Naive thymus-derived CD4-positive, alpha-beta T cell (primary cell): ENCODE data around the gene IFRD2. TPM values are rescaled to one million over a fixed set of nuclear protein-coding genes. Genes with fewer than 3 reads are reported as not detected.
A peak's percentile ranks its signal among the peaks of the same experiment; 100 is the strongest.

Source experiments
- ATAC-seq: fragments of 150-1000 bp; cut with Tn5 transposase; 2 replicates; pipeline ENCODE4 v1.10.0; 2021; ENCODE audit warnings: mild to moderate bottlenecking, moderate library complexity
- CTCF ChIA-PET: fragments of 350-600 bp; sonication (Branson Sonifier 250); formaldehyde crosslinking; loops from one replicate; lab custom pipeline; 2021; ENCODE audit warnings: antibody characterized with exemption; lab: Charles Lee
- POLR2A ChIA-PET: fragments of 350-600 bp; sonication (Branson Sonifier 250); formaldehyde crosslinking; loops from one replicate; lab custom pipeline; 2021; ENCODE audit warnings: antibody characterized with exemption, inconsistent platforms; lab: Charles Lee
- DNase-seq, 9 donors: peaks; one replicate each; pipeline versions ENCODE4 v3.0.0 to v3.0.0-alpha.2; 2020 to 2022; ENCODE audit warnings: mixed read lengths in 1 of 9
- H3K27ac ChIP-seq: one replicate; pipeline ENCODE4 v1.7.0; 2013; ENCODE audit warnings: mild to moderate bottlenecking, low read depth, low read length, moderate library complexity
- H3K27me3 ChIP-seq, 2 donors: one replicate each; pipeline ENCODE4 v1.7.0; 2013; ENCODE audit warnings: low read length in 2 of 2, mild to moderate bottlenecking in 2 of 2, moderate library complexity in 2 of 2; ENCODE audit not compliant: control insufficient read depth in 2 of 2, insufficient read depth in 2 of 2
- H3K36me3 ChIP-seq, 3 experiments: 1 replicate in 2 of 3; 2 replicates in 1 of 3; pipeline ENCODE4 v1.7.0; 2013; ENCODE audit warnings: low read length in 3 of 3, mild to moderate bottlenecking in 3 of 3, moderate library complexity in 1 of 3; ENCODE audit not compliant: insufficient read depth in 3 of 3, control insufficient read depth in 2 of 3
- H3K4me1 ChIP-seq, 2 donors: one replicate each; pipeline ENCODE4 v1.7.0; 2013; ENCODE audit warnings: low read length in 2 of 2, mild to moderate bottlenecking in 2 of 2, moderate library complexity in 1 of 2; ENCODE audit not compliant: control insufficient read depth in 2 of 2, insufficient read depth in 2 of 2
- H3K4me3 ChIP-seq: 2 replicates; pipeline ENCODE4 v1.7.0; 2013; ENCODE audit warnings: mild to moderate bottlenecking, low read length
- H3K9me3 ChIP-seq, 3 experiments: 1 replicate in 2 of 3; 2 replicates in 1 of 3; pipeline ENCODE4 v1.7.0; 2013; ENCODE audit warnings: low read length in 3 of 3; ENCODE audit not compliant: control insufficient read depth in 2 of 3
- H3K27ac Mint-ChIP-seq, 9 donors: one replicate each; pipeline ENCODE4 v1.8.0; 2020 to 2022; ENCODE audit warnings: mixed read lengths in 9 of 9, mild to moderate bottlenecking in 8 of 9, moderate library complexity in 5 of 9, inconsistent platforms in 2 of 9
- H3K27me3 Mint-ChIP-seq, 5 donors: one replicate each; pipeline ENCODE4 v1.8.0; 2021 to 2022; ENCODE audit warnings: mixed read lengths in 5 of 5, mild to moderate bottlenecking in 1 of 5
- H3K36me3 Mint-ChIP-seq, 5 donors: one replicate each; pipeline ENCODE4 v1.8.0; 2020 to 2022; ENCODE audit warnings: mixed read lengths in 5 of 5, mild to moderate bottlenecking in 3 of 5, inconsistent platforms in 1 of 5
- H3K4me1 Mint-ChIP-seq, 7 donors: one replicate each; pipeline ENCODE4 v1.8.0; 2020 to 2022; ENCODE audit warnings: mixed read lengths in 7 of 7, mild to moderate bottlenecking in 3 of 7, inconsistent platforms in 1 of 7
- H3K4me3 Mint-ChIP-seq, 10 donors: one replicate each; pipeline ENCODE4 v1.8.0; 2020 to 2022; ENCODE audit warnings: mild to moderate bottlenecking in 10 of 10, mixed read lengths in 10 of 10, moderate library complexity in 6 of 10, inconsistent platforms in 2 of 10
- H3K9me3 Mint-ChIP-seq, 11 donors: one replicate each; pipeline ENCODE4 v1.8.0; 2020 to 2022; ENCODE audit warnings: mixed read lengths in 11 of 11, mild to moderate bottlenecking in 4 of 11, inconsistent platforms in 1 of 11, moderate library complexity in 1 of 11
- intact Hi-C, 2 donors: fragments of 100-400 bp; cut with micrococcal nuclease; formaldehyde crosslinking; loops; one replicate each; pipeline ENCODE4 v1.15.1; 2023
- polyA plus RNA-seq, 2 donors: library from polyadenylated mRNA; unstranded; fragments of 300-500 nt; fragmentation: Illumina TruSeq; gene quantifications; one replicate each; pipeline ENCODE4 v1.2.3, GENCODE V29; 2021
- total RNA-seq, 6 experiments: library from RNA in 5 of 6; stranded (reverse) in 5 of 6; gene quantifications; 1 replicate in 5 of 6; 2 replicates in 1 of 6; pipeline ENCODE4 v1.2.3 and lab custom pipeline; 2021 to 2026

IFRD2 gene
- total and polyA plus RNA-seq, 7 experiments from 2014 or later: 53.7 to 85.1 (median 64.7) TPM

DNA sequence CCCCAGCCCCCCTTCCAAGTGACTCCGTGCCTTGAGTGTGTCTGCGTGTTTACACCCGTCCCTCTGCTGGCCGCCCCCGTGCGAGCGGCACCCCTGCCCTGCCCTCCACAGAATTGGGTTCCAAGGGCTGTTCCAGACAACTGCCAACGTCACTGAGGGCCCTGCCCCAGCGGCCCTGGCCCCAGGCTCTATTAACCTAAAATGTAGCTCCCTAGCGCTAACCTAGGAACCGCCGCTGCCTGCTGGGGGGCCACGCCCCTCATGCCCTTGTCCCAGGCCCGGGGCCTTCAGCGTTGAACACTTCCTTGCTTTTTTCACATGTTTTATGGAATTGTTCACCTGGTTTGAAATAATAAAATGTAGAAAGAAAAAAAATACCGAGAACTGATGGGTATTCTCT lies 33.2 kb downstream of the IFRD2 start:
- Mint-ChIP-seq H3K9me3 (no peaks in the 10 kb centered on the region), H3K4me3 (peak overlapping the region in 1 of 10 donors; percentile 29), H3K4me1 (peaks cover 0 to 13% (median 4%) of the 10 kb centered on the region in 7 donors), H3K27me3 (no peaks in the 10 kb centered on the region), H3K36me3 (peaks cover 0 to 19% (median 0%) of the 10 kb centered on the region in 5 donors), H3K27ac (peak overlapping the region in 3 of 9 donors; percentile 51 to 81 (median 63))
- Histone ChIP-seq H3K4me3 (no peak overlapping the region), H3K27ac (peak overlapping the region; percentile 47), H3K27me3 (no peaks in the 10 kb centered on the region), H3K9me3 (no peaks in the 10 kb centered on the region), H3K36me3 (peaks cover 8 to 54% (median 12%) of the 10 kb centered on the region in 3 experiments), H3K4me1 (peaks cover 6 to 8% of the 10 kb centered on the region in 2 donors)
- ATAC-seq (no peak), DNase-seq (no peak)
- ChIA-PET POLR2A (interaction anchor here (1.0 to 2.4 kb wide), 4 partner anchors 11 to 78 kb away, joined by 3 to 7 read pairs (median 4); no protein-coding TSS in a partner anchor), CTCF (interaction anchor here (0.7 to 2.7 kb wide), 6 partner anchors 9 to 65 kb away, joined by 4 to 8 read pairs (median 4); partner anchors contain the start of gene GNAI2)
- intact Hi-C loops: no loop called here

DNA sequence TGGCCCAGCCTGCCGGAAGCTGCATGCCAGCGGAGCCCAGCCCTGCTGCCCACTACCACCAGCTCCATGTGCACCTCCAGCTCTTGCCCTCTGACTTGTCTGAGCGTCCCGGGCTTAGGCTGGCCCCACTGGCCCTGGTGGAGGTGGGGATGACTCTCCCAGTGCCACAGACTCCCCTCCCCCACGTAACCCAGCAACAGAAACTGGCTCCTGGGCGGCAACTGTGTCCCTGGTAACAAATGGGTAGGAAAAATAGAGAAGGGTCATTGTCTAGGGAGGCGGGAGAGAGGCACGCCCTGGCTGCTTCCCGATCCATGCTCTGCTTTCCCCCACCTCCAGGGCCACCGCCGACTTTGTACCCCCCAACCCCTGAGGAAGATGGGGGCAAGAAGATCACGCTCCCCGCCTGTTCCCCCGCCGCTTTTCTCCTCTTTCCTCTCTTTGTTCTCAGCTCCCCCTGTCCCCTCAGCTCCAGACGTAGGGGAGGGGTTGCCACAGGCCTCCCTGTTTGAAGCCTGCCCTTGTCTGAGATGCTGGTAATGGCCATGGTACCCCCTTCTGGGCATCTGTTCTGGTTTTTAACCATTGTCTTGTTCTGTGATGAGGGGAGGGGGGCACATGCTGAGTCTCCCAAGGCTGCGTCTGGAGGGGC lies 34.1 kb downstream of the IFRD2 start:
- H3K36me3 Mint-ChIP-seq: peaks cover 0 to 21% (median 0%) of the 10 kb centered on the region in 5 donors
- POLR2A ChIA-PET: interaction anchor here (1.0 to 2.4 kb wide), 2 partner anchors 12 to 20 kb away, joined by 3 to 7 read pairs; no protein-coding TSS in a partner anchor

DNA sequence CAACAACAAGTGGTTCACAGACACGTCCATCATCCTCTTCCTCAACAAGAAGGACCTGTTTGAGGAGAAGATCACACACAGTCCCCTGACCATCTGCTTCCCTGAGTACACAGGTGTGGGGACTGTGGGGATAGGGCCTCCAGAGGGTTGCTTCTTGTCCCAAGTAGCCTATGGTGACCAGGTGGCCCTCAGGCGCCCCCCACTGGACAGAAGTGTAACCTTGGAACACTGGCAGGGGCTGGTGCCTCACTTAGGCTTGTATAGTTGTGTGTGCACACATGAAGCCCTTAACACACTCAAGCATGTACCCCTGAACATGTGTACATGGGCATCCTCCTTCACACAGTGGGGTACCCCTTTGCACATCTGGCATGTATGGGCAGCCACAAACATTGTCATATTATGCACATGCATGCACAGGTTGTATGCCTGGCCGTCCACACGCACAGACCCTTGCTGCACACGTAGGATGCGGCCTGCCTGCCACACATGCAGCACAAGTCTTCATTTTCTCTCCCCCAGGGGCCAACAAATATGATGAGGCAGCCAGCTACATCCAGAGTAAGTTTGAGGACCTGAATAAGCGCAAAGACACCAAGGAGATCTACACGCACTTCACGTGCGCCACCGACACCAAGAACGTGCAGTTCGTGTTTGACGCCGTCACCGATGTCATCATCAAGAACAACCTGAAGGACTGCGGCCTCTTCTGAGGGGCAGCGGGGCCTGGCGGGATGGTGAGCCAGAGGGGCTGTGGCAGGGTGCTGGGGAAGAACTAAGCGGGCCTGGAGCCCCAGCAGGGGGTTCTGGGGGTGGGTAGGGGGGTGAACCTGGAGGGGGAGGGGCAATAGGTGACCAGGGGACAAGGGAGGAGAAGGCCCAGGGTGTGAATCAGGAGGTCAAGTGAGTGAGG lies 35.0 kb downstream of the IFRD2 start:
- POLR2A ChIA-PET: interaction anchor here (1.2 to 1.4 kb wide), 2 partner anchors 10 to 28 kb away, joined by 4 to 5 read pairs; no protein-coding TSS in a partner anchor
- Histone ChIP-seq H3K27me3 (no peaks in the 10 kb centered on the region), H3K36me3 (peaks cover 12 to 71% (median 20%) of the 10 kb centered on the region in 3 experiments), H3K27ac (no peak overlapping the region), H3K9me3 (no peaks in the 10 kb centered on the region), H3K4me3 (no peak overlapping the region), H3K4me1 (peaks cover 6 to 8% of the 10 kb centered on the region in 2 donors)
- Mint-ChIP-seq H3K4me3 (no peak overlapping the region), H3K36me3 (peaks cover 0 to 21% (median 0%) of the 10 kb centered on the region in 5 donors), H3K4me1 (peaks cover 0 to 14% (median 11%) of the 10 kb centered on the region in 7 donors), H3K27me3 (no peaks in the 10 kb centered on the region), H3K27ac (peak overlapping the region in 2 of 9 donors; percentile 53 to 59), H3K9me3 (no peaks in the 10 kb centered on the region)
- DNase-seq (no peak), ATAC-seq (no peak)
- CTCF ChIA-PET: interaction anchor here (0.7 to 2.2 kb wide), 6 partner anchors 11 to 86 kb away, joined by 3 to 12 read pairs (median 4); no protein-coding TSS in a partner anchor
- intact Hi-C loops: no loop called here

More for the DNA sequence above, 34.1 kb downstream of the IFRD2 start:
- intact Hi-C loops: no loop called here
- peaks cover 8 to 62% (median 14%) of the 10 kb centered on the region in 3 experiments for H3K36me3 ChIP-seq
- peaks cover 0 to 14% (median 11%) of the 10 kb centered on the region in 7 donors for H3K4me1 Mint-ChIP-seq
- no peaks in the 10 kb centered on the region for H3K9me3 Mint-ChIP-seq
- CTCF ChIA-PET: interaction anchor here (0.7 to 2.7 kb wide), 7 partner anchors 9 to 85 kb away, joined by 3 to 8 read pairs (median 4); partner anchors contain the start of gene GNAI2
- no peak overlapping the region for H3K4me3 Mint-ChIP-seq
- H3K4me1 ChIP-seq: peaks cover 6 to 8% of the 10 kb centered on the region in 2 donors
- no peaks in the 10 kb centered on the region for H3K27me3 ChIP-seq
- H3K27me3 Mint-ChIP-seq: no peaks in the 10 kb centered on the region
- DNase-seq (no peak), ATAC-seq (no peak)
- no peak overlapping the region for H3K27ac ChIP-seq
- peak overlapping the region in 2 of 9 donors; percentile 51 to 59 for H3K27ac Mint-ChIP-seq
- no peaks in the 10 kb centered on the region for H3K9me3 ChIP-seq
- no peak overlapping the region for H3K4me3 ChIP-seq

DNA sequence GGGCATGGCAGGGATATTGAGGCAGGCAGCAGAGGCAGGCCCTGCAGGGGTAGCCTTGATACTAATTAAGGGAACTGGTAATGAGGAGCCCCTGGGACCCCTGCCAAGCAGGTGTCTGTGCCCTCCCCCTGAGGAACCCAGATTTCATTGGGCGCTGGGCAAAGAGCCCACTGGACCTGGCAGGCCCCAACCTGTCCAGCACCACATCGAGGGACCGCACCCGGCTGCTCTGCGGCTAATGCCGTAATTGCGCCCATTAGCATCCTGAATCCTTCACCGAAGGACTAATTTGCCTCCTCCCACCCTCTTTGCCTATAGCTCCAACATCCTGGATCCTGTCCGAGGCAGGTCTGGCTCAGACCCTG lies 37.0 kb downstream of the IFRD2 start:
- Histone ChIP-seq H3K4me1 (peaks cover 15 to 17% of the 10 kb centered on the region in 2 donors), H3K9me3 (no peaks in the 10 kb centered on the region), H3K4me3 (no peak overlapping the region), H3K36me3 (peaks cover 14 to 84% (median 20%) of the 10 kb centered on the region in 3 experiments), H3K27ac (no peak overlapping the region), H3K27me3 (no peaks in the 10 kb centered on the region)
- DNase-seq: no peak
- H3K36me3 Mint-ChIP-seq: peaks cover 0 to 28% (median 0%) of the 10 kb centered on the region in 5 donors
- no peak overlapping the region for H3K27ac Mint-ChIP-seq
- ChIA-PET POLR2A (interaction anchor here (0.6 kb wide), 1 partner anchor 8 kb away, joined by 3 read pairs; no protein-coding TSS in a partner anchor), CTCF (interaction anchor here (1.2 to 2.2 kb wide), 2 partner anchors 9 to 29 kb away, joined by 5 to 12 read pairs; no protein-coding TSS in a partner anchor)
- no peaks in the 10 kb centered on the region for H3K27me3 Mint-ChIP-seq
- ATAC-seq: no peak
- H3K4me1 Mint-ChIP-seq: peaks cover 8 to 28% (median 21%) of the 10 kb centered on the region in 7 donors
- intact Hi-C loops: no loop called here
- no peak overlapping the region for H3K4me3 Mint-ChIP-seq
- H3K9me3 Mint-ChIP-seq: no peaks in the 10 kb centered on the region

DNA sequence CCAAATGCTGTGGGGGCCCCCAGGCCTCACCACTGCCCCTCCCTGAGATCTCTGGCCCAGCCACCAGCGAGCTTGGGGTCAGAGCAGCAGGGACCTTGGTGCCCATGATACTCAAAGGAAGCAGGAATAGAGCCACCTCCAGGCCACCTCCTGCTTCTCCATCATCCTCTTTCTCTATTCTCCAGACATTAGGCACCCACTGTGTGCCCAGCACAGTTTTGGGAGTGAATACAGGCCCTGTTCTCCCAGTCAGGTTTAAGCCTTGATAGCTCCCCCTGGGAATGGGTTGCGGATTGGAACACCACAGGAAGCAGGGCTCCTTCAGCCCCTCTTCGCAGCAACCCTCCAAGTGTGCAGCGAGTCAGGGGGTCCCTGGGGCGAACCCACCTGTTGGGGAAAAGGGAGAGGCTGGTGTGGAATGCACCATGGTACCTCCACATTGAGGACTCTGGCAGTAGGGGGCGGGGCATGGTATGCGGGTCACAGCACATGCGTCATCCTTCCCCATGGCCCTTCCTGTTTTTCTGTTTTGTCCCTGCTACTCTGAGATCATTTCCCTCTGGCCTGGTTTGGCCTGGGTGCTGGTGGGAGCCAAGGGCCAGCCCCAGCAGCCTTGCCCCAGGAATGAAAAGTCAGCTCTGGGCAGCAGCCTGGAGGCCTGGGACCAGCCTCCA lies 37.5 kb downstream of the IFRD2 start:
- Mint-ChIP-seq H3K27ac (peak overlapping the region in 2 of 9 donors; percentile 38 to 46), H3K27me3 (no peaks in the 10 kb centered on the region), H3K9me3 (no peaks in the 10 kb centered on the region), H3K36me3 (peaks cover 0 to 30% (median 0%) of the 10 kb centered on the region in 5 donors), H3K4me3 (no peak overlapping the region), H3K4me1 (peaks cover 11 to 30% (median 24%) of the 10 kb centered on the region in 7 donors)
- no peak overlapping the region for H3K4me3 ChIP-seq
- H3K9me3 ChIP-seq: no peaks in the 10 kb centered on the region
- no peaks in the 10 kb centered on the region for H3K27me3 ChIP-seq
- CTCF ChIA-PET: interaction anchor here (1.1 to 2.2 kb wide), 2 partner anchors 8 to 17 kb away, joined by 5 to 12 read pairs; no protein-coding TSS in a partner anchor
- POLR2A ChIA-PET: interaction anchor here (0.6 kb wide), 1 partner anchor 8 kb away, joined by 3 read pairs; no protein-coding TSS in a partner anchor
- peaks cover 14 to 89% (median 20%) of the 10 kb centered on the region in 3 experiments for H3K36me3 ChIP-seq
- ATAC-seq: peak; percentile 74
- H3K27ac ChIP-seq: no peak overlapping the region
- intact Hi-C loops: no loop called here
- DNase-seq: no peak
- peaks cover 15 to 20% of the 10 kb centered on the region in 2 donors for H3K4me1 ChIP-seq
